HepG2 (cell line): ENCODE data around the gene GPC4.

Source experiments
- KAT2B ChIP-seq: fragments of 150-350 bp; IDR thresholded peaks from 2 replicates; pipeline ENCODE4 v1.6.1; 2014; ENCODE audit warnings: low read depth, low read length, borderline replicate concordance
- SIN3A ChIP-seq: IDR thresholded peaks from 2 replicates; pipeline ENCODE4 v1.6.1; 2011; ENCODE audit warnings: low read depth, mild to moderate bottlenecking, control low read depth, low read length, borderline replicate concordance
- ZNF354B ChIP-seq: sonication (generic); formaldehyde crosslinking; IDR thresholded peaks from 2 replicates; pipeline ENCODE4 v1.8.0; 2022; ENCODE audit warnings: mild to moderate bottlenecking, missing genetic modification reagents

- TF ChIP-seq ZNF354B (CRISPR knock-in tag) (no peak), KAT2B (no peak), SIN3A (no peak)
Observed at GRCh38 chrX:133267621-133268020, 147.7 kb downstream of the GPC4 start.
